B cell (primary cell): Measurements from ENCODE around the gene HCK.

Source experiments
- EZH2 ChIP-seq: IDR thresholded peaks from 2 replicates; pipeline ENCODE4 v1.6.1; 2012; ENCODE audit warnings: borderline replicate concordance, low read depth, mild to moderate bottlenecking, moderate library complexity, low read length; ENCODE audit not compliant: insufficient read depth, poor library complexity, severe bottlenecking
- TF ChIP-seq, protein P1 (sequence below): fragments of 200-600 bp; IDR thresholded peaks from one replicate; pipeline ENCODE4 v1.8.0; 2022; ENCODE audit warnings: antibody characterized with exemption, mild to moderate bottlenecking

DNA sequence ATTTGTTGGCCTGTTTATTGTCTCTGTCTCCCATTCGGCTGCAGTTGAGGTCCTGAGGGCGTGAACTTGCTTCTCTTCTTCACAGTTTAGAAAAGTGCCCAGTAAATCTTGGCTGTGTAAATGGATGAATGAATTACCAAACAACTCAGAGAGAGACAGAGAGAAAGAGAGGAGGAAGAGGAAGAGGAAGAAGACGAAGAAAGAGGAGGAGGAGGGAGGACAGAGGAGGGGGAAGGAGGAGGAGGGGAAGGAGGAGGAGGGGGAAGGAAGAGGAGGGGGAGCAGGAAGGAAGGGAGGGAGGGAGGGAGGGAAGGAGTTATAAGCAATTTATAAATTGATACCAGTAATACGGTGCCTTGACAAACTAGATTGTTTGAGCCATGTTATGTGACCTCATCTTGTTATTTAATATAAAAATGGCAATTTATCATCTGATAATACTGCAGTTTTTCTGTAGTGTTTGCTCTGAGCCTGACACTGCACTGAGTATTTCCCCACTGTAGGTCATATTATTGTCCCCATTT is 18.7 kb downstream of the HCK start:
- TF ChIP-seq, protein P1, sequence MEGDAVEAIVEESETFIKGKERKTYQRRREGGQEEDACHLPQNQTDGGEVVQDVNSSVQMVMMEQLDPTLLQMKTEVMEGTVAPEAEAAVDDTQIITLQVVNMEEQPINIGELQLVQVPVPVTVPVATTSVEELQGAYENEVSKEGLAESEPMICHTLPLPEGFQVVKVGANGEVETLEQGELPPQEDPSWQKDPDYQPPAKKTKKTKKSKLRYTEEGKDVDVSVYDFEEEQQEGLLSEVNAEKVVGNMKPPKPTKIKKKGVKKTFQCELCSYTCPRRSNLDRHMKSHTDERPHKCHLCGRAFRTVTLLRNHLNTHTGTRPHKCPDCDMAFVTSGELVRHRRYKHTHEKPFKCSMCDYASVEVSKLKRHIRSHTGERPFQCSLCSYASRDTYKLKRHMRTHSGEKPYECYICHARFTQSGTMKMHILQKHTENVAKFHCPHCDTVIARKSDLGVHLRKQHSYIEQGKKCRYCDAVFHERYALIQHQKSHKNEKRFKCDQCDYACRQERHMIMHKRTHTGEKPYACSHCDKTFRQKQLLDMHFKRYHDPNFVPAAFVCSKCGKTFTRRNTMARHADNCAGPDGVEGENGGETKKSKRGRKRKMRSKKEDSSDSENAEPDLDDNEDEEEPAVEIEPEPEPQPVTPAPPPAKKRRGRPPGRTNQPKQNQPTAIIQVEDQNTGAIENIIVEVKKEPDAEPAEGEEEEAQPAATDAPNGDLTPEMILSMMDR = no peak
- no peak for TF ChIP-seq EZH2
